Activated naive CD4-positive, alpha-beta T cell treated with anti-CD3 and anti-CD28 coated beads for 36 hours (primary cell): ENCODE data around the gene ZFC3H1. TPM values are rescaled to one million over a fixed set of nuclear protein-coding genes. Genes with fewer than 3 reads are reported as not detected.
"Not testable (repeated sequence)": the region's sequence is repeated elsewhere in the genome, so short reads cannot be mapped to it uniquely, and the experiment has no call there.

ENCODE experiments used
- CTCF ChIA-PET: fragments of 350-600 bp; sonication (Branson Sonifier 250); formaldehyde crosslinking; loops from one replicate; lab custom pipeline; 2021; ENCODE audit warnings: antibody characterized with exemption; lab: Charles Lee
- DNase-seq: peaks from one replicate; pipeline ENCODE4 v3.0.0-alpha.2; 2020
- H3K27ac Mint-ChIP-seq: one replicate; pipeline ENCODE4 v1.8.0; 2021; ENCODE audit warnings: mild to moderate bottlenecking, mixed read lengths
- H3K27me3 Mint-ChIP-seq: one replicate; pipeline ENCODE4 v1.8.0; 2021; ENCODE audit warnings: low read depth, mixed read lengths
- H3K36me3 Mint-ChIP-seq: one replicate; pipeline ENCODE4 v1.8.0; 2021; ENCODE audit warnings: low read depth, mixed read lengths
- H3K4me1 Mint-ChIP-seq: one replicate; pipeline ENCODE4 v1.8.0; 2021; ENCODE audit warnings: low read depth, mixed read lengths
- H3K4me3 Mint-ChIP-seq: one replicate; pipeline ENCODE4 v1.8.0; 2021; ENCODE audit warnings: mild to moderate bottlenecking, moderate library complexity, mixed read lengths
- H3K9me3 Mint-ChIP-seq: one replicate; pipeline ENCODE4 v1.8.0; 2021; ENCODE audit warnings: mixed read lengths
- intact Hi-C: fragments of 100-400 bp; cut with micrococcal nuclease; formaldehyde crosslinking; loops from one replicate; pipeline ENCODE4 v1.15.1; 2023
- total RNA-seq, 2 experiments: library from RNA; stranded (reverse); gene quantifications; one replicate each; pipeline ENCODE4 v1.2.3, GENCODE V29; 2021

ZFC3H1 gene
- total RNA-seq, 2 experiments from 2014 or later, result 56.9 to 62.6 TPM

- H3K27ac Mint-ChIP-seq, result no peak overlapping the region
- peaks cover 6% of the 10 kb centered on the region for H3K36me3 Mint-ChIP-seq
Observed at GRCh38 chr12:71693126-71693525, 29.5 kb upstream of the ZFC3H1 start.

GRCh38 chr12:71691504-71692129, 28.0 kb upstream of the ZFC3H1 start:
- Mint-ChIP-seq H3K27me3 (no peaks in the 10 kb centered on the region), H3K36me3 (peaks cover 5% of the 10 kb centered on the region), H3K4me3 (no peak overlapping the region), H3K9me3 (no peaks in the 10 kb centered on the region), H3K4me1 (peaks cover 26% of the 10 kb centered on the region), H3K27ac (no peak overlapping the region)
- intact Hi-C loops, result no loop called here
- DNase-seq, result no peak
- CTCF ChIA-PET, result no interaction called here

More at GRCh38 chr12:71693126-71693525, 29.5 kb upstream of the ZFC3H1 start:
- Mint-ChIP-seq H3K4me3 (no peak overlapping the region), H3K4me1 (peaks cover 16% of the 10 kb centered on the region), H3K9me3 (no peaks in the 10 kb centered on the region), H3K27me3 (no peaks in the 10 kb centered on the region)
- intact Hi-C loops, result no loop called here
- DNase-seq, result no peak
- CTCF ChIA-PET, result no interaction called here

- Mint-ChIP-seq H3K27ac (no peak overlapping the region), H3K27me3 (no peaks in the 10 kb centered on the region), H3K4me3 (no peak overlapping the region), H3K36me3 (peaks cover 4% of the 10 kb centered on the region), H3K9me3 (no peaks in the 10 kb centered on the region), H3K4me1 (peaks cover 25% of the 10 kb centered on the region)
- DNase-seq, result no peak
- intact Hi-C loops, result loop anchor here (5.0 to 10.0 kb wide), 3 partner anchors 248 to 1954 kb away; partner anchors contain the start of genes LGR5, RAB3IP and TPH2
- CTCF ChIA-PET, result no interaction called here
Observed at GRCh38 chr12:71688961-71689570, 25.4 kb upstream of the ZFC3H1 start.

GRCh38 chr12:71687172-71687571, 23.5 kb upstream of the ZFC3H1 start:
- H3K9me3 Mint-ChIP-seq, DNase-seq, H3K27me3 Mint-ChIP-seq, H3K27ac Mint-ChIP-seq, H3K36me3 Mint-ChIP-seq: not testable (repeated sequence)
- H3K4me1 Mint-ChIP-seq, result peaks cover 29% of the 10 kb centered on the region
- H3K4me3 Mint-ChIP-seq, result peak overlapping the region; percentile 27
- CTCF ChIA-PET, result interaction anchor here (0.6 to 4.6 kb wide), 5 partner anchors 24 to 61 kb away, joined by 3 to 31 read pairs (median 7); partner anchors contain the start of genes THAP2 and ZFC3H1
- intact Hi-C loops, result loop anchor here (2.0 to 10.0 kb wide), 4 partner anchors 44 to 1952 kb away; partner anchors contain the start of genes LGR5, RAB3IP and TPH2

- intact Hi-C loops, result loop anchor here (1.0 to 10.0 kb wide), 8 partner anchors 22 to 1952 kb away; partner anchors contain the start of genes LGR5, RAB21, RAB3IP and TBC1D15
- CTCF ChIA-PET, result interaction anchor here (0.6 to 4.6 kb wide), 7 partner anchors 9 to 61 kb away, joined by 3 to 31 read pairs (median 5); partner anchors contain the start of genes THAP2 and ZFC3H1
- no peak for DNase-seq
- no peaks in the 10 kb centered on the region for H3K27me3 Mint-ChIP-seq
- peak overlapping the region; percentile 96 for H3K27ac Mint-ChIP-seq
- peak overlapping the region; percentile 98 for H3K4me3 Mint-ChIP-seq
- H3K36me3 Mint-ChIP-seq, result no peaks in the 10 kb centered on the region
- no peaks in the 10 kb centered on the region for H3K9me3 Mint-ChIP-seq
- H3K4me1 Mint-ChIP-seq, result peaks cover 27% of the 10 kb centered on the region
Observed at GRCh38 chr12:71686658-71687025, 23.0 kb upstream of the ZFC3H1 start.

GRCh38 chr12:71685914-71686657, 22.4 kb upstream of the ZFC3H1 start, which contains the start of gene TMEM19:
TSS of gene TMEM19 (plus strand) at chr12:71686082. CDS start at chr12:71686681, 599 bp downstream.
- Mint-ChIP-seq H3K36me3 (no peaks in the 10 kb centered on the region), H3K9me3 (no peaks in the 10 kb centered on the region), H3K4me1 (peaks cover 27% of the 10 kb centered on the region), H3K27ac (peak within 1 kb of the TSS; percentile 96), H3K4me3 (peak within 1 kb of the TSS; percentile 98), H3K27me3 (no peaks in the 10 kb centered on the region)
- intact Hi-C loops, result loop anchor here (1.0 to 10.0 kb wide), 8 partner anchors 22 to 1951 kb away; partner anchors contain the start of genes LGR5, RAB21, RAB3IP and TBC1D15
- peak; percentile 81 for DNase-seq
- CTCF ChIA-PET, result interaction anchor here (0.6 to 4.6 kb wide), 9 partner anchors 9 to 73 kb away, joined by 3 to 31 read pairs (median 4); partner anchors contain the start of genes THAP2 and ZFC3H1

- H3K27me3 Mint-ChIP-seq, result no peaks in the 10 kb centered on the region
- H3K4me3 Mint-ChIP-seq, result peak overlapping the region; percentile 98
- H3K4me1 Mint-ChIP-seq, result peaks cover 27% of the 10 kb centered on the region
- intact Hi-C loops, result loop anchor here (5.0 to 10.0 kb wide), 3 partner anchors 248 to 1951 kb away; partner anchors contain the start of genes LGR5, RAB3IP and TPH2
- no peaks in the 10 kb centered on the region for H3K9me3 Mint-ChIP-seq
- H3K36me3 Mint-ChIP-seq, result no peaks in the 10 kb centered on the region
- no peak for DNase-seq
- CTCF ChIA-PET, result interaction anchor here (0.6 to 4.6 kb wide), 9 partner anchors 8 to 73 kb away, joined by 3 to 31 read pairs (median 3); partner anchors contain the start of genes THAP2 and ZFC3H1
- H3K27ac Mint-ChIP-seq, result peak overlapping the region; percentile 96
Observed at GRCh38 chr12:71685312-71685906, 21.8 kb upstream of the ZFC3H1 start.

GRCh38 chr12:71684081-71684480, 20.4 kb upstream of the ZFC3H1 start:
- Mint-ChIP-seq H3K36me3 (no peaks in the 10 kb centered on the region), H3K4me3 (peak overlapping the region; percentile 54), H3K27me3 (no peaks in the 10 kb centered on the region), H3K9me3 (no peaks in the 10 kb centered on the region), H3K4me1 (peaks cover 27% of the 10 kb centered on the region), H3K27ac (peak overlapping the region; percentile 30)
- intact Hi-C loops, result loop anchor here (10.0 kb wide), 1 partner anchor 1949 kb away; the partner anchor contains the start of gene RAB3IP
- peak; percentile 22 for DNase-seq
- CTCF ChIA-PET, result interaction anchor here (0.7 to 4.6 kb wide), 5 partner anchors 21 to 63 kb away, joined by 3 to 31 read pairs (median 3); partner anchors contain the start of genes THAP2 and ZFC3H1

- CTCF ChIA-PET, result interaction anchor here (1.2 to 4.6 kb wide), 2 partner anchors 20 to 62 kb away, joined by 4 to 31 read pairs; partner anchors contain the start of genes THAP2 and ZFC3H1
Observed at GRCh38 chr12:71683633-71684032, 20.0 kb upstream of the ZFC3H1 start.

GRCh38 chr12:71682466-71682865, 18.8 kb upstream of the ZFC3H1 start:
- H3K36me3 Mint-ChIP-seq, result no peaks in the 10 kb centered on the region
- H3K4me1 Mint-ChIP-seq, result peaks cover 14% of the 10 kb centered on the region
- H3K27ac Mint-ChIP-seq, result no peak overlapping the region
- DNase-seq, result no peak
- intact Hi-C loops, result loop anchor here (10.0 kb wide), 1 partner anchor 1948 kb away; the partner anchor contains the start of gene RAB3IP
- no peaks in the 10 kb centered on the region for H3K27me3 Mint-ChIP-seq
- no peak overlapping the region for H3K4me3 Mint-ChIP-seq
- H3K9me3 Mint-ChIP-seq, result no peaks in the 10 kb centered on the region
- CTCF ChIA-PET, result no interaction called here

More at GRCh38 chr12:71683633-71684032, 20.0 kb upstream of the ZFC3H1 start:
- no peak for DNase-seq
- H3K27me3 Mint-ChIP-seq, result no peaks in the 10 kb centered on the region
- no peaks in the 10 kb centered on the region for H3K9me3 Mint-ChIP-seq
- H3K4me1 Mint-ChIP-seq, result peaks cover 26% of the 10 kb centered on the region
- intact Hi-C loops, result loop anchor here (10.0 kb wide), 1 partner anchor 1949 kb away; the partner anchor contains the start of gene RAB3IP
- no peak overlapping the region for H3K27ac Mint-ChIP-seq
- H3K36me3 Mint-ChIP-seq, result no peaks in the 10 kb centered on the region
- no peak overlapping the region for H3K4me3 Mint-ChIP-seq

GRCh38 chr12:71671816-71672215, 8.2 kb upstream of the ZFC3H1 start:
- DNase-seq, result no peak
- Mint-ChIP-seq H3K4me3 (no peak overlapping the region), H3K27me3 (no peaks in the 10 kb centered on the region), H3K27ac (no peak overlapping the region), H3K4me1 (peaks cover 31% of the 10 kb centered on the region), H3K9me3 (no peaks in the 10 kb centered on the region), H3K36me3 (peaks cover 9% of the 10 kb centered on the region)
- intact Hi-C loops, result no loop called here
- CTCF ChIA-PET, result interaction anchor here (0.9 kb wide), 1 partner anchor 82 kb away, joined by 3 read pairs; no protein-coding TSS in a partner anchor
